Hepatocyte (in vitro differentiated cells): ENCODE results near the gene SGPP2. TPM values are rescaled to one million over a fixed set of nuclear protein-coding genes. Genes with fewer than 3 reads are reported as not detected.

Experiments
- DNase-seq: peaks from one replicate; pipeline ENCODE4 v3.0.0-alpha.2; 2016; ENCODE audit warnings: low spot score
- H2AFZ ChIP-seq: fragments of 200-600 bp; sonication (generic); 2 replicates; pipeline ENCODE4 v1.6.0; 2016; ENCODE audit warnings: antibody characterized with exemption, mild to moderate bottlenecking
- H3K27ac ChIP-seq: fragments of 200-600 bp; sonication (generic); 2 replicates; pipeline ENCODE4 v1.5.1; 2016; ENCODE audit warnings: mild to moderate bottlenecking
- H3K27me3 ChIP-seq: fragments of 200-600 bp; sonication (generic); 2 replicates; pipeline ENCODE4 v1.6.1; 2016
- H3K36me3 ChIP-seq: fragments of 200-600 bp; sonication (generic); replicated peaks from 2 replicates; pipeline ENCODE4 v1.5.1; 2016; ENCODE audit warnings: low read depth; ENCODE audit not compliant: insufficient read depth
- H3K4me1 ChIP-seq: fragments of 200-600 bp; sonication (generic); 2 replicates; pipeline ENCODE4 v1.5.1; 2016; ENCODE audit warnings: mild to moderate bottlenecking, moderate library complexity; ENCODE audit not compliant: insufficient read depth
- H3K4me2 ChIP-seq: fragments of 200-600 bp; sonication (generic); 2 replicates; pipeline ENCODE4 v1.6.0; 2016
- H3K4me3 ChIP-seq: fragments of 200-600 bp; sonication (generic); 2 replicates; pipeline ENCODE4 v1.5.1; 2016; ENCODE audit warnings: mild to moderate bottlenecking
- H3K79me2 ChIP-seq: fragments of 200-600 bp; sonication (generic); 2 replicates; pipeline ENCODE4 v1.6.0; 2017; ENCODE audit warnings: mild to moderate bottlenecking
- H3K9me2 ChIP-seq: fragments of 200-600 bp; sonication (generic); replicated peaks from 2 replicates; pipeline ENCODE4 v1.6.0; 2017; ENCODE audit warnings: mild to moderate bottlenecking; ENCODE audit not compliant: insufficient read depth
- H3K9me3 ChIP-seq: fragments of 200-600 bp; sonication (generic); 2 replicates; pipeline ENCODE4 v1.5.1; 2016; ENCODE audit warnings: low read depth, mild to moderate bottlenecking
- H4K20me1 ChIP-seq: fragments of 200-600 bp; sonication (generic); 2 replicates; pipeline ENCODE4 v1.6.0; 2016; ENCODE audit warnings: mild to moderate bottlenecking; ENCODE audit not compliant: insufficient read depth, poor library complexity, severe bottlenecking
- EZH2 ChIP-seq: fragments of 200-600 bp; sonication (generic); IDR thresholded peaks from 2 replicates; pipeline ENCODE4 v1.6.1; 2016; ENCODE audit warnings: antibody characterized with exemption, mild to moderate bottlenecking, borderline replicate concordance
- EZH2phosphoT487 ChIP-seq: fragments of 200-600 bp; sonication (generic); IDR thresholded peaks from one replicate; pipeline ENCODE4 v1.6.1; 2018; ENCODE audit warnings: antibody characterized with exemption, mild to moderate bottlenecking, low read depth, moderate library complexity; ENCODE audit not compliant: unreplicated experiment, severe bottlenecking
- WGBS: methylation state at CpG from one replicate; pipeline ENCODE4 v1.1.6; 2016; ENCODE audit warnings: low lambda C conversion rate; ENCODE audit errors: missing lambda C conversion rate; 5-methylcytosine and 5-hydroxymethylcytosine counted together
- polyA plus RNA-seq: library from polyadenylated mRNA; unstranded; fragments of >200 nt; fragmentation: Nextera tagmentation; extraction: Ambion mirVana; gene quantifications from 2 replicates; pipeline ENCODE4 v1.2.1, GENCODE V29; 2016
- total RNA-seq: library from RNA; depleted of rRNA; stranded (reverse); fragments of >200 nt; gene quantifications from 2 replicates; pipeline ENCODE4 v1.2.3, GENCODE V29; 2014
- TF ChIP-seq, protein P1 (sequence below): fragments of 200-600 bp; sonication (generic); IDR thresholded peaks from 2 replicates; pipeline ENCODE4 v1.5.1; 2016; ENCODE audit warnings: antibody characterized with exemption, mild to moderate bottlenecking; ENCODE audit not compliant: poor library complexity

The SGPP2 gene
- total and polyA plus RNA-seq, 2 experiments from 2014 or later = 1.4 to 1.8 TPM

DNA sequence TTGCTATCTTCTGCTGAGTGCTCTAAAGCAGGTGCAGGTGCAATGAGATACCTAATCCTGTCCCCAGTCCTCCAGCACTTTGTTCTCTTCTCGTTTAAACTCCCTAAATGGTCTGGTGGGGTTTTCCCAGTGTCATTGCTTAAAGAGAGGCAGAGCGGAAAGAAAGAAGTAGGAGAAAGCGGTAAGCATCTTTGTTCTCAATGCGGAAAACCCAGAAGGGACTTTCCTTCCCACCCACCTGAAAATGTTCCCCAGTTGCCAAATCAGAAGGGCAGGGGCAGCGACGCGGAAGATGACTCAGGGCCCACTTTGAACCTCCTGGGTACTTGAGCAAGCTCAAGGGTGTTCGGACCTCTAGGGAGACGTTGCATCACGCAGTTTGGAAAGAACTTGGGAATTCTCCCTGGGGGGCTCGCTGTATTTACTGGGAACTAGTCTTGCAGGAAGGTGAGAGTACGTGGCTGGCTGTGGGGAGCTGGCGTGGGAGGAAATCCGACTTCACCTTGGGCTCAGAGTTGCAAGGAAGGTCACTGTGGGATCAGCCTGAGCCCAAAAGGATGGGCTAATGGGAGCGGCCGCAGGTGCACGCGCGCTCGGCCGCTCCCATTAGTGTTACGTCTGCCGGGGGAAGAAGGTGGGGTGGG is 589 bp upstream of the SGPP2 start:
- no peak overlapping the region for H3K27ac ChIP-seq
- H3K9me3 ChIP-seq = no peaks in the 10 kb centered on the region
- H3K36me3 ChIP-seq = no peaks in the 10 kb centered on the region
- 13% methylated on average over 23 of the region's 23 CpGs for WGBS
- peak overlapping the region; percentile 41 for H3K4me3 ChIP-seq
- TF ChIP-seq EZH2 (no peak), EZH2phosphoT487 (no peak)
- TF ChIP-seq, protein P1, sequence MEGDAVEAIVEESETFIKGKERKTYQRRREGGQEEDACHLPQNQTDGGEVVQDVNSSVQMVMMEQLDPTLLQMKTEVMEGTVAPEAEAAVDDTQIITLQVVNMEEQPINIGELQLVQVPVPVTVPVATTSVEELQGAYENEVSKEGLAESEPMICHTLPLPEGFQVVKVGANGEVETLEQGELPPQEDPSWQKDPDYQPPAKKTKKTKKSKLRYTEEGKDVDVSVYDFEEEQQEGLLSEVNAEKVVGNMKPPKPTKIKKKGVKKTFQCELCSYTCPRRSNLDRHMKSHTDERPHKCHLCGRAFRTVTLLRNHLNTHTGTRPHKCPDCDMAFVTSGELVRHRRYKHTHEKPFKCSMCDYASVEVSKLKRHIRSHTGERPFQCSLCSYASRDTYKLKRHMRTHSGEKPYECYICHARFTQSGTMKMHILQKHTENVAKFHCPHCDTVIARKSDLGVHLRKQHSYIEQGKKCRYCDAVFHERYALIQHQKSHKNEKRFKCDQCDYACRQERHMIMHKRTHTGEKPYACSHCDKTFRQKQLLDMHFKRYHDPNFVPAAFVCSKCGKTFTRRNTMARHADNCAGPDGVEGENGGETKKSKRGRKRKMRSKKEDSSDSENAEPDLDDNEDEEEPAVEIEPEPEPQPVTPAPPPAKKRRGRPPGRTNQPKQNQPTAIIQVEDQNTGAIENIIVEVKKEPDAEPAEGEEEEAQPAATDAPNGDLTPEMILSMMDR = no peak
- peaks cover 25% of the 10 kb centered on the region for H3K4me1 ChIP-seq
- H3K79me2 ChIP-seq = no peaks in the 10 kb centered on the region
- no peaks in the 10 kb centered on the region for H4K20me1 ChIP-seq
- H3K9me2 ChIP-seq = no peaks in the 10 kb centered on the region
- peak overlapping the region; percentile 45 for H2AFZ ChIP-seq
- DNase-seq = peak; percentile 37
- H3K27me3 ChIP-seq = peaks cover 44% of the 10 kb centered on the region
- H3K4me2 ChIP-seq = peak overlapping the region; percentile 99

DNA sequence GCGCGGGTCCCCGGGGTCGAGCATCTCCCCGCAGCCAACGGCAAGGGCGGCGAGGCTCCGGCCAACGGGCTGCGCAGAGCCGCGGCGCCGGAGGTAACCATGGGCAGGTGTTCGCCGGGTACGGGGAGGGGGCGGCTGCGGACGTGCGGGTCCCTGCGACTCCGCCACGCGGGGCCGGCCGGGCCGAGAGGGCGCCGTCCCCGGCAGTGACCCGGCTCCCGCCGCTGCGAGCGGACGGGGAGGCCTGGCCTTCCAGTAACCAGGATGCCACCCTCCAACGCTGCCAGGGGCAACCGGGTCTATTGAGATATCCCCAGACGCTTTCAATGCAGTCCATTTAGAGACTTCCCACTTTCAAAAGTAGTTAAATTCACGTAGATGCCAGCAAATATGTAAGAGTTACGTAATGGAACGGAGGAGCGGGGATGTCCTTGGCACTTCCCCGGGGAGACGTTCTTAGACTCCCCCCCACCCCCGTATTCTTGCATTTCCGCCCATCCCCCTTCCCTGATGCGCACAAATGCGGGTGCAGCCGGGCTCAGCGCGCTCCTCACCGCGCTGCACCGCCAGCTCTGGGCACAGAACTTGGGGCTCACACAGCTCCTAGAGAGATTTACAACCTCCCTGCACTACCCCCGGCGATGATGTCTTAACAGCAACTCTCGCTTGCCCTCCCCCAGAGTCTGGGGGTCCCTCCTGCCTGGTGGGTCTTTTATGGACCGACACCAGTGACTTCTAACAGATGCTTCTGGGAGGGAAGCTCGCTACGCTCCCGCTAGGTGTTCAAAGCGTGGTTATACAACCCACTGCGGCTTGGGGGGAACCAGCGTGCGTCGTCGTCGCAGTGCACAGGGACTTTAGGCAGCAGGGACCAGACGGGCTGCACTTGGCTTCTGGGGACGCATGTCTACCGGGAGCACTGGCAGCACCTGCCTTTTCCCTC is 657 bp downstream of the SGPP2 start:
- no peaks in the 10 kb centered on the region for H3K9me2 ChIP-seq
- H3K27me3 ChIP-seq = peaks cover 44% of the 10 kb centered on the region
- peak overlapping the region; percentile 61 for H2AFZ ChIP-seq
- DNase-seq = peak; percentile 32
- H3K36me3 ChIP-seq = no peaks in the 10 kb centered on the region
- no peak overlapping the region for H3K27ac ChIP-seq
- H3K9me3 ChIP-seq = no peaks in the 10 kb centered on the region
- TF ChIP-seq, protein P1 = no peak
- peak; percentile 24 for TF ChIP-seq EZH2phosphoT487
- peak; percentile 60 for TF ChIP-seq EZH2
- H4K20me1 ChIP-seq = no peaks in the 10 kb centered on the region
- peak overlapping the region; percentile 41 for H3K4me3 ChIP-seq
- H3K79me2 ChIP-seq = no peaks in the 10 kb centered on the region
- peaks cover 25% of the 10 kb centered on the region for H3K4me1 ChIP-seq
- WGBS = 5% methylated on average over 67 of the region's 74 CpGs
- H3K4me2 ChIP-seq = peak overlapping the region; percentile 99

DNA sequence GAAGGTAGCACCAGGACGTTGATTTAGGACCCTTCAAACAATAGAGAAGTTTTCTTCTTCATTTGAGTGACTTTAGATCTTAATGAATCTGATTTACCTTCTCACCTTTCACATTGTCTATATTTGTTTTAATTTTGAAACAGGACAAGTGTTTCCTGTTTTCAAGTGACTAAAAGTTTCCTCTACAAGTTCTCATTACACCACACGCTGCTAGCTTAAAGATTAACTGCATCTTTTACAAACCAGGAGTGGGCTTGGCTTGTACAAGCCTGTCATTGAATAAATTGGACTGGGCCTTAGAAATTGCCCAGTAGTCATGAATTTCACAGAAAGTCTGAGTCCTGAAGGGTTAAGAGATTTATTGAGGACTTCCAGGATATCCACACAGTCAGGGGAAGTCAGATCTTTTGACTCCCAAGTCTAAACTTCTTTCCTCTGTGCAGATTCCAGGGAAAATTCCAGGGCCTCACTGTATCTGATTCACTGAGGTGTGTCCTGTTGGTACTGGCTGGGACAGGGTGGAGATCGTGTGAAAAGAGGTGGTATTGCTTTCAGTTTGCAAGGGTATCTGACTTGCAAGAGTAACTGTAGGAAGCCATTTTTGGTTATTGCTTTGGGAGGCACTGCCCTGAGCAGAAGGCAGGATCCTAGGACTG is 3.4 kb downstream of the SGPP2 start:
- peak overlapping the region; percentile 23 for H3K4me2 ChIP-seq
- no peak overlapping the region for H3K4me3 ChIP-seq
- no peaks in the 10 kb centered on the region for H3K36me3 ChIP-seq
- H4K20me1 ChIP-seq = no peaks in the 10 kb centered on the region
- H3K27ac ChIP-seq = peak overlapping the region; percentile 64
- 57% methylated on average over 3 of the region's 3 CpGs for WGBS
- no peaks in the 10 kb centered on the region for H3K9me3 ChIP-seq
- peak; percentile 55 for DNase-seq
- no peak overlapping the region for H2AFZ ChIP-seq
- no peaks in the 10 kb centered on the region for H3K79me2 ChIP-seq
- peaks cover 26% of the 10 kb centered on the region for H3K27me3 ChIP-seq
- H3K4me1 ChIP-seq = peaks cover 25% of the 10 kb centered on the region
- TF ChIP-seq EZH2 = no peak
- no peak for TF ChIP-seq EZH2phosphoT487
- H3K9me2 ChIP-seq = no peaks in the 10 kb centered on the region
